Astrocyte (in vitro differentiated cells and primary cell): ENCODE data around the gene FUBP3. TPM values are rescaled to one million over a fixed set of nuclear protein-coding genes. Genes with fewer than 3 reads are reported as not detected.
A peak's percentile ranks its signal among the peaks of the same experiment; 100 is the strongest.

Experiments used
- DNase-seq: peaks from one replicate; pipeline ENCODE4 v3.0.0-alpha.2; 2010; ENCODE audit warnings: low read depth
- FAIRE-seq: peaks from 2 replicates; lab custom pipeline; 2011; peaks lifted over from hg19 to GRCh38; lab: Jason Lieb, UNC
- H2AFZ ChIP-seq: 2 replicates; pipeline ENCODE4 v1.6.0; 2012; ENCODE audit warnings: low read depth, low read length, inconsistent platforms
- H3K27ac ChIP-seq: 2 replicates; pipeline ENCODE4 v1.5.1; 2011; ENCODE audit warnings: low read depth, low read length, inconsistent platforms
- H3K27me3 ChIP-seq: 2 replicates; pipeline ENCODE4 v1.6.0; 2011; ENCODE audit warnings: low read length, inconsistent platforms; ENCODE audit not compliant: insufficient read depth
- H3K36me3 ChIP-seq: 2 replicates; pipeline ENCODE4 v1.5.1; 2011; ENCODE audit warnings: low read length, inconsistent platforms; ENCODE audit not compliant: insufficient read depth
- H3K4me1 ChIP-seq: 2 replicates; pipeline ENCODE4 v1.5.1; 2011; ENCODE audit warnings: low read length, inconsistent platforms; ENCODE audit not compliant: insufficient read depth
- H3K4me2 ChIP-seq: 2 replicates; pipeline ENCODE4 v1.6.0; 2012; ENCODE audit warnings: low read length, inconsistent platforms
- H3K4me3 ChIP-seq: 2 replicates; pipeline ENCODE4 v1.5.1; 2011; ENCODE audit warnings: low read depth, mild to moderate bottlenecking, low read length, inconsistent platforms; ENCODE audit not compliant: insufficient read depth
- H3K79me2 ChIP-seq: 2 replicates; pipeline ENCODE4 v1.6.0; 2012; ENCODE audit warnings: mild to moderate bottlenecking, low read length, inconsistent platforms; ENCODE audit not compliant: insufficient read depth
- H3K9ac ChIP-seq: 2 replicates; pipeline ENCODE4 v1.6.0; 2012; ENCODE audit warnings: mild to moderate bottlenecking, low read length, inconsistent platforms
- H3K9me3 ChIP-seq: 2 replicates; pipeline ENCODE4 v1.5.1; 2012; ENCODE audit warnings: low read depth, mild to moderate bottlenecking, low read length, inconsistent platforms; ENCODE audit not compliant: insufficient read depth
- H4K20me1 ChIP-seq: 2 replicates; pipeline ENCODE4 v1.6.0; 2012; ENCODE audit warnings: low read length, inconsistent platforms; ENCODE audit not compliant: insufficient read depth
- H3K27ac Mint-ChIP-seq: one replicate; pipeline ENCODE4 v1.8.0; 2021; ENCODE audit warnings: mild to moderate bottlenecking, mixed read lengths; ENCODE audit not compliant: unreplicated experiment
- H3K27me3 Mint-ChIP-seq: one replicate; pipeline ENCODE4 v1.8.0; 2021; ENCODE audit warnings: low read depth, mixed read lengths; ENCODE audit not compliant: unreplicated experiment
- H3K36me3 Mint-ChIP-seq: one replicate; pipeline ENCODE4 v1.8.0; 2021; ENCODE audit warnings: low read depth, mixed read lengths; ENCODE audit not compliant: unreplicated experiment
- H3K4me1 Mint-ChIP-seq: one replicate; pipeline ENCODE4 v1.8.0; 2021; ENCODE audit warnings: low read depth, mixed read lengths; ENCODE audit not compliant: unreplicated experiment
- H3K4me3 Mint-ChIP-seq: one replicate; pipeline ENCODE4 v1.8.0; 2021; ENCODE audit warnings: mild to moderate bottlenecking, moderate library complexity, mixed read lengths; ENCODE audit not compliant: unreplicated experiment
- H3K9me3 Mint-ChIP-seq: one replicate; pipeline ENCODE4 v1.8.0; 2021; ENCODE audit warnings: mild to moderate bottlenecking, mixed read lengths; ENCODE audit not compliant: unreplicated experiment
- EZH2 ChIP-seq: IDR thresholded peaks from 2 replicates; pipeline ENCODE4 v1.6.1; 2012; ENCODE audit warnings: mild to moderate bottlenecking, low read length, inconsistent platforms; ENCODE audit not compliant: insufficient read depth
- total RNA-seq: library from RNA; stranded (reverse); gene quantifications from 2 replicates; pipeline ENCODE4 v1.2.1, GENCODE V29; 2021
- TF ChIP-seq, protein P1 (sequence below): IDR thresholded peaks from 2 replicates; pipeline ENCODE4 v1.5.1; 2011; ENCODE audit warnings: low read depth, mild to moderate bottlenecking, inconsistent platforms, low read length, moderate library complexity; ENCODE audit not compliant: insufficient read depth

The FUBP3 gene
- total RNA-seq, 1 donor from 2014 or later: 64.6 TPM

DNA sequence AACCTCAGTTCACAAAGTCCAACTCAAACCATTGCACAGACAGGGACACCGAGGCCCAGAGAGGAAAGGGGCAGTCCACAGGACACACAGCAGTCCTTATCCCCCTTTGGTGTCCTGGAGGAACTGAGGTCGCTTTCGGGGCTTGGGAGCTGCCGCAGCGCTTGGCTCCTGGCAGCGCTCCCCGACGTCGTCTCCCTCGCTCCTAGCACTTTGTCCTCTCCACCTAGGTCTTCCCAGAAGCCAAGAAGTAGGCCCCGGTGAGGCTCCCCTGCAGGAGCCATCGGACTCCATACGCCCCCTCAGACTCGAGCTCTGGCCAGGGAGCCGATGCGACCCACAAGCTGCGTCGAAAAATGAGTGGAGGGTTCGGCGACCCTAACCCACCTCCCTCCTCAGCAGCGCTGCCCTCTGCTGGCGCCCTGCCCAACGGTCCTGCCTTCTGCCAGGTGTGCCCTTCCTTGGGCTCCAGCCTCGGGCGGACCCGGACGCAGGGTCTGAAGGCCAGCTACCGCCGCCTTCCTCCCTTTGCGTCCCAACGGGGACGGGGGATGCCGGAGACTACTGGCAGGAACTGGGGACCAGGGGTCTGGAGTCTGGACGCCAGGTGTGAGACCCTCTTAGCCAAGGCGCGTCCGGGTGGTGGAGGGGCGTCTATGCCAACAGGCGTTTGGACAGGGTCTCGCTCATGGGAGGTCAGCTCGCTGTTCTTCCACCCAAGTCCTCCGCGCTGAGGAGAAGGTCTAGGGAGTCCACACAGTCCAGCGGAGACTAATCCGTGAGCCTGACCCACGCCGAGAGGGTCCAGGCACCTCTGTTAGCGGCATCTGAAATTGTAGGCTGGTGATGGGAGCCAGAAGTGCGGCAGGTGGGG, 83.0 kb downstream of the FUBP3 start:
- no peak for FAIRE-seq
- peaks cover 5% of the 10 kb centered on the region for H3K9me3 ChIP-seq
- Mint-ChIP-seq H3K4me3 (no peak overlapping the region), H3K9me3 (peaks cover 6% of the 10 kb centered on the region), H3K27me3 (peaks cover 55% of the 10 kb centered on the region), H3K27ac (no peak overlapping the region), H3K36me3 (no peaks in the 10 kb centered on the region), H3K4me1 (no peaks in the 10 kb centered on the region)
- no peak overlapping the region for H3K4me3 ChIP-seq
- no peak overlapping the region for H3K9ac ChIP-seq
- no peak overlapping the region for H3K27ac ChIP-seq
- no peak for DNase-seq
- TF ChIP-seq, protein P1, sequence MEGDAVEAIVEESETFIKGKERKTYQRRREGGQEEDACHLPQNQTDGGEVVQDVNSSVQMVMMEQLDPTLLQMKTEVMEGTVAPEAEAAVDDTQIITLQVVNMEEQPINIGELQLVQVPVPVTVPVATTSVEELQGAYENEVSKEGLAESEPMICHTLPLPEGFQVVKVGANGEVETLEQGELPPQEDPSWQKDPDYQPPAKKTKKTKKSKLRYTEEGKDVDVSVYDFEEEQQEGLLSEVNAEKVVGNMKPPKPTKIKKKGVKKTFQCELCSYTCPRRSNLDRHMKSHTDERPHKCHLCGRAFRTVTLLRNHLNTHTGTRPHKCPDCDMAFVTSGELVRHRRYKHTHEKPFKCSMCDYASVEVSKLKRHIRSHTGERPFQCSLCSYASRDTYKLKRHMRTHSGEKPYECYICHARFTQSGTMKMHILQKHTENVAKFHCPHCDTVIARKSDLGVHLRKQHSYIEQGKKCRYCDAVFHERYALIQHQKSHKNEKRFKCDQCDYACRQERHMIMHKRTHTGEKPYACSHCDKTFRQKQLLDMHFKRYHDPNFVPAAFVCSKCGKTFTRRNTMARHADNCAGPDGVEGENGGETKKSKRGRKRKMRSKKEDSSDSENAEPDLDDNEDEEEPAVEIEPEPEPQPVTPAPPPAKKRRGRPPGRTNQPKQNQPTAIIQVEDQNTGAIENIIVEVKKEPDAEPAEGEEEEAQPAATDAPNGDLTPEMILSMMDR: no peak
- no peaks in the 10 kb centered on the region for H3K36me3 ChIP-seq
- H3K27me3 ChIP-seq: peaks cover 72% of the 10 kb centered on the region
- H3K4me2 ChIP-seq: no peak overlapping the region
- H3K4me1 ChIP-seq: no peaks in the 10 kb centered on the region
- H2AFZ ChIP-seq: no peak overlapping the region
- no peaks in the 10 kb centered on the region for H3K79me2 ChIP-seq
- H4K20me1 ChIP-seq: peaks cover 22% of the 10 kb centered on the region

DNA sequence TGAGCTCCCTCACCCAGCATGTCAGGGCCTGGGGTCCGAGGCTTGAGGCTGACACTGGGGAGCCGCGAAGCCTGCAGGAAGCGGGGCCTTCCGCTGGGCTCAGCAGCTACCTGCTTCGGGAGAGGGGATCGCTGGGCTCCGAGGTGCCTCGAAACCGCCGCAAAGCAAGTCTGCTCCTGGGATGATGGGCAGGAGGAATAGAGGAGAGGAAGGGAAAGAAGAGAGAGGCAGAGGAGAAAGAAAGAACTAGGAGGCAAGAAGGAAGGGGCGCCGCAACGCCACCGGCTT, 83.5 kb downstream of the FUBP3 start:
- no peaks in the 10 kb centered on the region for H3K36me3 Mint-ChIP-seq
- no peaks in the 10 kb centered on the region for H3K4me1 Mint-ChIP-seq
- no peak overlapping the region for H3K27ac Mint-ChIP-seq
- no peak overlapping the region for H3K4me2 ChIP-seq
- no peak overlapping the region for H3K4me3 Mint-ChIP-seq
- no peak overlapping the region for H3K27ac ChIP-seq
- H3K4me3 ChIP-seq: no peak overlapping the region
- no peaks in the 10 kb centered on the region for H3K36me3 ChIP-seq
- H4K20me1 ChIP-seq: peaks cover 25% of the 10 kb centered on the region
- H3K4me1 ChIP-seq: no peaks in the 10 kb centered on the region
- peaks cover 5% of the 10 kb centered on the region for H3K9me3 ChIP-seq
- TF ChIP-seq EZH2: peak; percentile 97
- TF ChIP-seq, protein P1: no peak
- no peak overlapping the region for H2AFZ ChIP-seq
- FAIRE-seq (no peak), DNase-seq (no peak)
- H3K9ac ChIP-seq: no peak overlapping the region
- peaks cover 6% of the 10 kb centered on the region for H3K9me3 Mint-ChIP-seq
- H3K79me2 ChIP-seq: no peaks in the 10 kb centered on the region
- H3K27me3 ChIP-seq: peaks cover 76% of the 10 kb centered on the region
- H3K27me3 Mint-ChIP-seq: peaks cover 52% of the 10 kb centered on the region

DNA sequence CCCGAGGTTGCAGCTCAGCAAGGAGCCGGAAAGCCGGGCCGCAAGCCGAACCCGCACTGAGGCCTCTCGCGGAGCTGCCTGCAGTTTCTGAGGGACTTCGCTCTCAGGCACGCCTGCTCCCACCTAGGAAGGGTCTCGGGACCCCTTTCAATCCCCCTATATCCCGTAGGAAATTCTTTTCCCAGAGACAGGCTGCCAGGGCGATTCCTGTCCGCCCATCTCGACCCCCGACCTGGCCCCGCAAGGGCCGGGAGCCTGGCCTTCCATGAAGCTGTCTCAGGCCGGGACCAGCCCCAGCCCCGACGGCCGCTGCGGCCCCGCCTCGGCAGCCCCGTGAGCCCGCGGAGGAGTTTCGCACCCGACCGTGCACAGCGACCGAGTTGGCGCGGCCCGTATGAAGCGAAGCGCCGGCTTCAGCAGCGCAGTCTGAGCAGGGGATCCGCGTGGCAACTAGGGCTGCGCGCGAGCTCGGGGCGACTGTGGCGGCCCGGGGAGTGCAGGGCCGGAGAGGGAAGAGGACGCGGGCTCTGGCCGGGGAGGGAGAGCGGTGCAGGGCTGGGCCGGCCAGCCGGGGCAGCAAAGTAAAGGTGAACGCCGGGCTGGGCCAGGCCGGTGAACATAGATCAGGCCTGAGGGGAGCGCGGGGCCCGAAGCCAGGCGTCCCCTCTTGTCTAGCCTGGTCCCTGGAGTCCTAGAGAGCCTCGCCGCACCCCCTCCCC, 84.0 kb downstream of the FUBP3 start:
- peaks cover 52% of the 10 kb centered on the region for H3K27me3 Mint-ChIP-seq
- Histone ChIP-seq H3K79me2 (no peaks in the 10 kb centered on the region), H3K4me2 (no peak overlapping the region), H2AFZ (no peak overlapping the region), H3K4me3 (no peak overlapping the region), H3K27me3 (peaks cover 74% of the 10 kb centered on the region), H3K4me1 (no peaks in the 10 kb centered on the region), H3K9me3 (peaks cover 5% of the 10 kb centered on the region), H3K9ac (no peak overlapping the region), H4K20me1 (peaks cover 26% of the 10 kb centered on the region), H3K36me3 (no peaks in the 10 kb centered on the region), H3K27ac (no peak overlapping the region)
- TF ChIP-seq, protein P1: no peak
- peak; percentile 98 for TF ChIP-seq EZH2
- FAIRE-seq (no peak), DNase-seq (no peak)
- H3K9me3 Mint-ChIP-seq: peaks cover 6% of the 10 kb centered on the region
- H3K4me1 Mint-ChIP-seq: no peaks in the 10 kb centered on the region
- no peak overlapping the region for H3K4me3 Mint-ChIP-seq
- no peaks in the 10 kb centered on the region for H3K36me3 Mint-ChIP-seq
- H3K27ac Mint-ChIP-seq: no peak overlapping the region
